Endothelial cell (in vitro differentiated cells): ENCODE data around the gene LRFN4. TPM values are rescaled to one million over a fixed set of nuclear protein-coding genes. Genes with fewer than 3 reads are reported as not detected.

ENCODE experiments used
- DNase-seq: peaks from one replicate; pipeline ENCODE4 v3.0.0; 2021; ENCODE audit warnings: low spot score
- H3K27ac Mint-ChIP-seq: one replicate; pipeline ENCODE4 v1.8.0; 2021; ENCODE audit warnings: mixed read lengths, inconsistent platforms; ENCODE audit not compliant: unreplicated experiment
- H3K27me3 Mint-ChIP-seq: one replicate; pipeline ENCODE4 v1.8.0; 2021; ENCODE audit warnings: mild to moderate bottlenecking, moderate library complexity, mixed read lengths, inconsistent platforms; ENCODE audit not compliant: unreplicated experiment
- H3K36me3 Mint-ChIP-seq: one replicate; pipeline ENCODE4 v1.8.0; 2021; ENCODE audit warnings: mild to moderate bottlenecking, low read depth, mixed read lengths, inconsistent platforms; ENCODE audit not compliant: unreplicated experiment
- H3K4me1 Mint-ChIP-seq: one replicate; pipeline ENCODE4 v1.8.0; 2021; ENCODE audit warnings: mild to moderate bottlenecking, mixed read lengths, inconsistent platforms; ENCODE audit not compliant: unreplicated experiment
- H3K4me3 Mint-ChIP-seq: one replicate; pipeline ENCODE4 v1.8.0; 2021; ENCODE audit warnings: mild to moderate bottlenecking, mixed read lengths, inconsistent platforms; ENCODE audit not compliant: unreplicated experiment
- H3K9me3 Mint-ChIP-seq: one replicate; pipeline ENCODE4 v1.8.0; 2021; ENCODE audit warnings: mixed read lengths, inconsistent platforms; ENCODE audit not compliant: unreplicated experiment
- CTCF ChIP-seq: fragments of 200-600 bp; sonication (generic); IDR thresholded peaks from one replicate; pipeline ENCODE4 v1.5.0; 2021; ENCODE audit warnings: antibody characterized with exemption; ENCODE audit not compliant: unreplicated experiment
- total RNA-seq: library from RNA; stranded (reverse); fragmentation: NEBNext Ultra II Directional; extraction: Animal tissue kit (Norgen Biotek cat#: 25700); gene quantifications from one replicate; pipeline ENCODE4 v1.2.1, GENCODE V29; 2021; ENCODE audit not compliant: unreplicated experiment

Gene LRFN4
- total RNA-seq, 1 donor from 2014 or later: 21.4 TPM

- TF ChIP-seq CTCF: no peak
- Mint-ChIP-seq H3K4me1 (peaks cover 4% of the 10 kb centered on the region), H3K4me3 (no peak overlapping the region), H3K27ac (no peak overlapping the region), H3K36me3 (no peaks in the 10 kb centered on the region), H3K27me3 (peaks cover 2% of the 10 kb centered on the region), H3K9me3 (no peaks in the 10 kb centered on the region)
- no peak for DNase-seq
These were observed 47.2 kb downstream of the LRFN4 start for GRCh38 chr11:66904055-66904454.

- Mint-ChIP-seq H3K4me1 (peaks cover 4% of the 10 kb centered on the region), H3K27me3 (peaks cover 2% of the 10 kb centered on the region)
- DNase-seq: no peak
These were observed 47.7 kb downstream of the LRFN4 start for GRCh38 chr11:66904561-66904960.

GRCh38 chr11:66904981-66905521 lies 48.2 kb downstream of the LRFN4 start:
- Mint-ChIP-seq H3K36me3 (no peaks in the 10 kb centered on the region), H3K27ac (no peak overlapping the region), H3K4me3 (no peak overlapping the region), H3K9me3 (no peaks in the 10 kb centered on the region), H3K27me3 (peaks cover 2% of the 10 kb centered on the region), H3K4me1 (peaks cover 4% of the 10 kb centered on the region)
- DNase-seq: no peak
- no peak for TF ChIP-seq CTCF

More at GRCh38 chr11:66904561-66904960, 47.7 kb downstream of the LRFN4 start:
- Mint-ChIP-seq H3K36me3 (no peaks in the 10 kb centered on the region), H3K9me3 (no peaks in the 10 kb centered on the region), H3K4me3 (no peak overlapping the region), H3K27ac (no peak overlapping the region)
- no peak for TF ChIP-seq CTCF

- DNase-seq: no peak
- no peak overlapping the region for H3K27ac Mint-ChIP-seq
- peaks cover 2% of the 10 kb centered on the region for H3K27me3 Mint-ChIP-seq
- no peak for TF ChIP-seq CTCF
- H3K36me3 Mint-ChIP-seq: no peaks in the 10 kb centered on the region
- no peak overlapping the region for H3K4me3 Mint-ChIP-seq
- no peaks in the 10 kb centered on the region for H3K9me3 Mint-ChIP-seq
- H3K4me1 Mint-ChIP-seq: peaks cover 4% of the 10 kb centered on the region
These were observed 48.8 kb downstream of the LRFN4 start for GRCh38 chr11:66905631-66906030.

- Mint-ChIP-seq H3K9me3 (no peaks in the 10 kb centered on the region), H3K4me1 (peaks cover 4% of the 10 kb centered on the region), H3K27me3 (no peaks in the 10 kb centered on the region), H3K36me3 (no peaks in the 10 kb centered on the region), H3K27ac (no peak overlapping the region), H3K4me3 (no peak overlapping the region)
- no peak for DNase-seq
- TF ChIP-seq CTCF: no peak
These were observed 49.3 kb downstream of the LRFN4 start for GRCh38 chr11:66906061-66906733.
